GM23338 (cell line): ENCODE measurements around the gene CTNNA2. TPM values are rescaled to one million over a fixed set of nuclear protein-coding genes. Genes with fewer than 3 reads are reported as not detected.

Experiments
- ATAC-seq: fragments of 200-7000 bp; cut with Tn5 transposase; 3 replicates; pipeline ENCODE4 v1.9.1; 2020
- DNase-seq: peaks from one replicate; pipeline ENCODE4 v3.0.0-alpha.2; 2015; ENCODE audit warnings: low spot score
- H2AFZ ChIP-seq: fragments of 200-600 bp; sonication (generic); 2 replicates; pipeline ENCODE4 v1.8.0; 2016; ENCODE audit warnings: antibody characterized with exemption, mild to moderate bottlenecking, moderate library complexity
- H3F3A ChIP-seq: fragments of 200-600 bp; sonication (generic); replicated peaks from 2 replicates; pipeline ENCODE4 v1.8.0; 2017; ENCODE audit warnings: antibody characterized with exemption, mixed run types, low read depth
- H3K27ac ChIP-seq: fragments of 200-600 bp; sonication (generic); 2 replicates; pipeline ENCODE4 v1.6.1; 2016; ENCODE audit warnings: low read depth
- H3K27me3 ChIP-seq: fragments of 200-600 bp; sonication (generic); 2 replicates; pipeline ENCODE4 v1.8.0; 2016; ENCODE audit warnings: mild to moderate bottlenecking, mixed run types, moderate library complexity; ENCODE audit not compliant: insufficient read depth
- H3K36me3 ChIP-seq: fragments of 200-600 bp; sonication (generic); 2 replicates; pipeline ENCODE4 v1.8.0; 2016; ENCODE audit warnings: mild to moderate bottlenecking; ENCODE audit not compliant: insufficient read depth
- H3K4me1 ChIP-seq: fragments of 200-600 bp; sonication (generic); 2 replicates; pipeline ENCODE4 v1.8.0; 2016; ENCODE audit warnings: mild to moderate bottlenecking, moderate library complexity; ENCODE audit not compliant: insufficient read depth
- H3K4me2 ChIP-seq: fragments of 200-600 bp; sonication (generic); 2 replicates; pipeline ENCODE4 v1.7.1; 2017; ENCODE audit warnings: mixed run types
- H3K4me3 ChIP-seq: fragments of 200-600 bp; sonication (generic); 2 replicates; pipeline ENCODE4 v1.6.1; 2016; ENCODE audit warnings: mixed run types
- H3K79me2 ChIP-seq: fragments of 200-600 bp; sonication (generic); replicated peaks from 2 replicates; pipeline ENCODE4 v1.8.0; 2017; ENCODE audit warnings: mild to moderate bottlenecking; ENCODE audit not compliant: insufficient read depth
- H3K9me2 ChIP-seq: fragments of 200-600 bp; sonication (generic); 2 replicates; pipeline ENCODE4 v1.8.0; 2017; ENCODE audit not compliant: insufficient read depth
- H4K20me1 ChIP-seq: fragments of 200-600 bp; sonication (generic); replicated peaks from 2 replicates; pipeline ENCODE4 v1.8.0; 2017; ENCODE audit warnings: mild to moderate bottlenecking; ENCODE audit not compliant: insufficient read depth
- H3K27ac Mint-ChIP-seq: 2 replicates; pipeline ENCODE4 v1.8.0; 2020; ENCODE audit warnings: inconsistent platforms, mild to moderate bottlenecking, moderate library complexity, mixed read lengths
- H3K27me3 Mint-ChIP-seq: 3 replicates; pipeline ENCODE4 v1.8.0; 2022; ENCODE audit warnings: low read depth, mild to moderate bottlenecking, moderate library complexity, mixed read lengths, inconsistent platforms; ENCODE audit not compliant: insufficient read depth, poor library complexity
- H3K36me3 Mint-ChIP-seq: 3 replicates; pipeline ENCODE4 v1.8.0; 2021; ENCODE audit warnings: low read depth, mild to moderate bottlenecking, inconsistent platforms, moderate library complexity, mixed read lengths
- H3K4me1 Mint-ChIP-seq: 3 replicates; pipeline ENCODE4 v1.8.0; 2020; ENCODE audit warnings: mild to moderate bottlenecking, inconsistent platforms, mixed read lengths
- H3K4me3 Mint-ChIP-seq: 3 replicates; pipeline ENCODE4 v1.8.0; 2021; ENCODE audit warnings: moderate library complexity, mild to moderate bottlenecking, inconsistent platforms, mixed read lengths
- H3K9me3 Mint-ChIP-seq: 3 replicates; pipeline ENCODE4 v1.8.0; 2020; ENCODE audit warnings: moderate library complexity, mild to moderate bottlenecking, inconsistent platforms, mixed read lengths
- CREB1 ChIP-seq: fragments of 250-450 bp; sonication (Bioruptor Pico); IDR thresholded peaks from 2 replicates; pipeline ENCODE4 v1.5.0; 2020; ENCODE audit warnings: low read depth, mild to moderate bottlenecking, moderate library complexity
- CTCF ChIP-seq, 2 experiments: fragments of 200-600 bp in 1 of 2; sonication (generic) in 1 of 2; conservative IDR thresholded peaks; 2 replicates each; pipeline versions ENCODE4 v1.5.1 to v1.6.1; 2016 to 2017; ENCODE audit warnings: antibody characterized with exemption in 2 of 2, low read depth in 2 of 2, mild to moderate bottlenecking in 2 of 2, moderate library complexity in 1 of 2
- ETS1 ChIP-seq: IDR thresholded peaks from 2 replicates; pipeline ENCODE4 v1.6.1; 2016; ENCODE audit warnings: antibody characterized with exemption
- EZH2 ChIP-seq: fragments of 200-600 bp; sonication (generic); IDR thresholded peaks from one replicate; pipeline ENCODE4 v1.8.0; 2017; ENCODE audit warnings: antibody characterized with exemption, mild to moderate bottlenecking, low read depth; ENCODE audit not compliant: unreplicated experiment
- EZH2phosphoT487 ChIP-seq: fragments of 200-600 bp; sonication (generic); IDR thresholded peaks from one replicate; pipeline ENCODE4 v1.8.1; 2018; ENCODE audit warnings: antibody characterized with exemption; ENCODE audit not compliant: unreplicated experiment
- JUNB ChIP-seq: IDR thresholded peaks from one replicate; pipeline ENCODE4 v1.6.1; 2016; ENCODE audit warnings: antibody characterized with exemption; ENCODE audit not compliant: unreplicated experiment
- NANOG ChIP-seq: IDR thresholded peaks from 2 replicates; pipeline ENCODE4 v1.6.1; 2016; ENCODE audit warnings: antibody characterized with exemption, borderline replicate concordance
- POLR2AphosphoS5 ChIP-seq: IDR thresholded peaks from 2 replicates; pipeline ENCODE4 v1.6.1; 2016; ENCODE audit warnings: antibody characterized with exemption, low read depth
- REST ChIP-seq: IDR thresholded peaks from one replicate; pipeline ENCODE4 v1.6.1; 2018; ENCODE audit warnings: antibody characterized with exemption; ENCODE audit not compliant: unreplicated experiment
- STAT1 ChIP-seq: IDR thresholded peaks from one replicate; pipeline ENCODE4 v1.6.1; 2016; ENCODE audit warnings: antibody characterized with exemption; ENCODE audit not compliant: unreplicated experiment
- ZNF114 ChIP-seq: fragments of 250-450 bp; sonication (Bioruptor Pico); IDR thresholded peaks from 2 replicates; pipeline ENCODE4 v1.5.0; 2020; ENCODE audit warnings: mild to moderate bottlenecking, moderate library complexity
- ZNF331 ChIP-seq: fragments of 250-450 bp; sonication (Bioruptor Pico); IDR thresholded peaks from 2 replicates; pipeline ENCODE4 v1.5.0; 2020; ENCODE audit warnings: low read depth, mild to moderate bottlenecking, moderate library complexity
- ZNF462 ChIP-seq: fragments of 250-450 bp; sonication (Bioruptor Pico); IDR thresholded peaks from 2 replicates; pipeline ENCODE4 v1.5.0; 2020; ENCODE audit warnings: mild to moderate bottlenecking, moderate library complexity
- polyA plus RNA-seq: library from polyadenylated mRNA; unstranded; fragments of >200 nt; fragmentation: Nextera tagmentation; extraction: Ambion mirVana; gene quantifications from 2 replicates; pipeline ENCODE4 v1.2.1, GENCODE V29; 2016
- total RNA-seq: library from RNA; depleted of rRNA; stranded (reverse); fragments of >200 nt; shearing (Covaris generic); gene quantifications from 2 replicates; pipeline ENCODE4 v1.2.3, GENCODE V29; 2014

CTNNA2 gene
- total and polyA plus RNA-seq, 2 experiments from 2014 or later, result 6.4 to 15.6 TPM

- H3K4me2 ChIP-seq, result no peak overlapping the region
- H3K9me2 ChIP-seq, result no peaks in the 10 kb centered on the region
- Mint-ChIP-seq H3K36me3 (no peaks in the 10 kb centered on the region), H3K4me1 (peaks cover 17% of the 10 kb centered on the region), H3K9me3 (no peaks in the 10 kb centered on the region), H3K27ac (no peak overlapping the region), H3K4me3 (no peak overlapping the region), H3K27me3 (no peaks in the 10 kb centered on the region)
- H3F3A ChIP-seq, result no peaks in the 10 kb centered on the region
- H3K79me2 ChIP-seq, result no peaks in the 10 kb centered on the region
- no peaks in the 10 kb centered on the region for H3K36me3 ChIP-seq
- H3K27ac ChIP-seq, result no peak overlapping the region
- H4K20me1 ChIP-seq, result no peaks in the 10 kb centered on the region
- DNase-seq (no peak), ATAC-seq (no peak)
- TF ChIP-seq EZH2, result no peak
- TF ChIP-seq POLR2AphosphoS5, result no peak
- no peak for TF ChIP-seq JUNB
- no peak for TF ChIP-seq EZH2phosphoT487
- TF ChIP-seq CREB1 (CRISPR knock-in tag), result no peak
- TF ChIP-seq REST, result no peak
- TF ChIP-seq ETS1, result no peak
- no peak for TF ChIP-seq STAT1
- TF ChIP-seq CTCF (conservative IDR thresholded peaks at IDR 0.05; ENCODE audit: low read depth in 2 of 2), result no peak
- no peak for TF ChIP-seq ZNF114 (CRISPR knock-in tag)
- TF ChIP-seq ZNF331, result no peak
- no peak for TF ChIP-seq ZNF462 (CRISPR knock-in tag)
- no peak for TF ChIP-seq NANOG
- no peaks in the 10 kb centered on the region for H3K27me3 ChIP-seq
- H3K4me3 ChIP-seq, result no peak overlapping the region
- H3K4me1 ChIP-seq, result peaks cover 9% of the 10 kb centered on the region
- no peak overlapping the region for H2AFZ ChIP-seq
These were observed 379.3 kb downstream of the CTNNA2 start for GRCh38 chr2:79892123-79892522.
